ENCODE data around the gene MR1. TPM values are rescaled to one million over a fixed set of nuclear protein-coding genes. Genes with fewer than 3 reads are reported as not detected.

Gene MR1
- total and polyA plus RNA-seq, 4 donors, result 1.8 to 13.7 (median 5.1) TPM

DNA sequence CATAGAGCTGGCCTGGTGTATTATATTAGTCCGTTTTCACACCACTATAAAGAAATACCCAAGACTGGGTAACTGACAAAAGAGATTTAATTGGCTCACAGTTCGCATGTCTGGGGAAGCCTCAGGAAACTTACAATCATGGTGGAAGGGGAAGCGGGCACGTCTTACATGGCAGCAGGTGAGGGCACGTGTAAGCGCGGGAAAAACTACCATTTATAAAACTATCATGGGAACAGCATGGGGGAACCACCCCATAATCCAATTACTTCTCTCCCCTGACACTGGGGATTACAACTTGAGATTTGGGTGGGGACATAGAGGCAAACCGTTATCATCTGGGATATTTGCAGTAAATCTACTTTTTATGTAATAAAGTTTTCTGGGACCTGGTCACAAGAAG lies 61.5 kb downstream of the MR1 start:
- no peaks in the 10 kb centered on the region for H3K9me3 ChIP-seq (ENCODE audit: control insufficient read depth, insufficient read depth, low read length)
- peak overlapping the region; percentile 83 for H3K27ac ChIP-seq (ENCODE audit: low read depth, low read length)
- H3K27me3 ChIP-seq (ENCODE audit: control insufficient read depth, insufficient read depth, low read length), result no peaks in the 10 kb centered on the region
- no CpG with 5 or more reads among the region's 8 CpGs for WGBS (ENCODE audit: insufficient coverage)
- no peak for DNase-seq (ENCODE audit: low read depth in 4 of 6, low spot score in 6 of 6)
- peaks cover 37% of the 10 kb centered on the region for H3K4me1 ChIP-seq (ENCODE audit: control insufficient read depth, insufficient read depth, low read length)
- no peak overlapping the region for H3K4me3 ChIP-seq (ENCODE audit: low read depth, low read length)
- H3K36me3 ChIP-seq (ENCODE audit: control insufficient read depth, insufficient read depth, low read length), result no peaks in the 10 kb centered on the region

DNA sequence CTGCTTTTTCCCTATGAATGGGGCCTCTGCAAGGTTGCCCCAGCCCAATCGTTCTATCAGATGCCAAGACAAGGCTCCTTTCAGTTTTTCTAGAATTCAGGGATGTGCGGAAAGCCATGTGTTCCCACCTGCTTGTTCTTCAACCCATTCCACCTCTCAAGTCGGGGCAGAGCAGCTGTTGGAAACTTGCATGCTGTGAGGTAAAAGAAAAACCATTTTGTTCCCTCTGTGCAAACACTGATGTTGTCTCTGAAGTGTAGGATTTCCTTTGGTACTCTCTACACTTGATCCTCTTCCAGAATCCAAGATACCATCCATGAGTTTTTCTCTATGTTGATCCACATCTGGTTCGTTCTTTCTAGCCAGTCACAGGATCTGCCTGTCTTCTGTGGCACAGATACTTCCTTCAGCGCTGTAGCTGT lies 62.0 kb downstream of the MR1 start:
- WGBS (ENCODE audit: insufficient coverage), result 26% methylated on average over 3 of the region's 5 CpGs
- H3K4me3 ChIP-seq (ENCODE audit: low read depth, low read length), result no peak overlapping the region
- H3K4me1 ChIP-seq (ENCODE audit: control insufficient read depth, insufficient read depth, low read length), result peaks cover 36% of the 10 kb centered on the region
- no peaks in the 10 kb centered on the region for H3K27me3 ChIP-seq (ENCODE audit: control insufficient read depth, insufficient read depth, low read length)
- no peaks in the 10 kb centered on the region for H3K9me3 ChIP-seq (ENCODE audit: control insufficient read depth, insufficient read depth, low read length)
- H3K27ac ChIP-seq (ENCODE audit: low read depth, low read length), result peak overlapping the region; percentile 83
- no peaks in the 10 kb centered on the region for H3K36me3 ChIP-seq (ENCODE audit: control insufficient read depth, insufficient read depth, low read length)
- DNase-seq (ENCODE audit: low read depth in 4 of 6, low spot score in 6 of 6), result no peak

DNA sequence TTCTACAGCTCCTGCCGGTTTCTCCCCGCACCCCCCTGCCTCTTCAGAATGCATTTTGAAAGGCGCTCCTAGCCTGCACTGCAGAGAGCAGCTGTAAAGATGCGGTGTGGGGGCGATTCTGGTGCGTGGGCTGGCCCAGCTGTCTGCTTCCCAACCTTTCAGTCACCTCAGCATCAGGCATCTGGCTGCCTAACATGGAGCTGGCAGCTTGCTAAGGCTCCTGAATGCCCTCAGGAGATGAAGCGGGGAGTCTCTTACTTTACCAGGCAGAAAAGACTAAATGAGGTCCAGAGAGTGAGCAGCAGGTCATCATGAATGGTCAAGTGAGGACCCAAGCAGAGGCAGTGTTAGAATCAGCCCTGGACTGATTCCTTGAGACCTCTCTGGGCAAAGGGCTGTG lies 63.5 kb downstream of the MR1 start:
- Histone ChIP-seq H3K4me1 (ENCODE audit: control insufficient read depth, insufficient read depth, low read length) (peaks cover 43% of the 10 kb centered on the region), H3K4me3 (ENCODE audit: low read depth, low read length) (no peak overlapping the region), H3K36me3 (ENCODE audit: control insufficient read depth, insufficient read depth, low read length) (no peaks in the 10 kb centered on the region), H3K27ac (ENCODE audit: low read depth, low read length) (no peak overlapping the region), H3K9me3 (ENCODE audit: control insufficient read depth, insufficient read depth, low read length) (no peaks in the 10 kb centered on the region), H3K27me3 (ENCODE audit: control insufficient read depth, insufficient read depth, low read length) (no peaks in the 10 kb centered on the region)
- DNase-seq (ENCODE audit: low read depth in 4 of 6, low spot score in 6 of 6), result peak in 1 of 6 donors; percentile 44
- WGBS (ENCODE audit: insufficient coverage), result 37% methylated on average over 4 of the region's 7 CpGs

DNA sequence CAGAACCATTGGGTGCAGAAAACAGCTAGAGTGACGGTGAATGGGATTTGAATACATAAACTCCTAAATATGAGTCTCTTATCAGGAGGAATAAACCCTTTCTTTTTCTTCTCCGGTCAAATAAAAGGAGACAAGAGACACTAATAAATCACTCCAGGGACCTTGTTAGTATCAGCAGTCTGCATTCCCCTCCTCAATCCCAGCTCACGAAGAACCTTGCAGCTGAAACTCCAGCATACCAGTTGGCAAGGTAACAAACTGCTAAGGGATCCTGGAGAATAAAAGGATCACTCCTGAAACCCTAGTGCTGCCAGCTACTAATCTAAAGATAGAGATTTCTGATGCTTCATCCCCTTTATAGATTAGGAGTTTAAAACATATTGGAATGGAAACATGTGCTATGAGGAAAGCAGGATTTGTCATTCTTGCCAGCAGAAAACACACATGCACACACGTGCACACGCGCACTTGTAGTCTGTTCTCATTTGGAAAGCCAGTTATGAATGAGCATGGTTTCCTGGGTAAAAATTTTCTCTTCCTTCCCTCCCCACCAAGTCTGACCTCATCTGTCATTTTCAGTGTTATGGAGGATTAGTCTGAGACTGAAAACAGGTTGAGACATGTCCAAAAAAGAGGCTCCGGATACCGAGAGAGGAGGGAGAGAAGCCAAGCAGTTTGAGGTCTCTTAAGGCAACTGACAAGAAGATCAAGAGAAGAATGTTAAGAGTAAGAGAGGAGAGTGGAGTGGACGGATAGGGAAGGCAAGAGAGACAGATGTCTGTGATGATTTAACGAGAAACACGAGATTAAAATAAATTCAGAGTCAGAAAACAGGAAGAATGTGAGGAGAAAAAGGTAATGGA lies 65.6 kb downstream of the MR1 start:
- peak in 2 of 6 donors; percentile 62 to 80 for DNase-seq (ENCODE audit: low read depth in 4 of 6, low spot score in 6 of 6)
- peaks cover 38% of the 10 kb centered on the region for H3K4me1 ChIP-seq (ENCODE audit: control insufficient read depth, insufficient read depth, low read length)
- no peaks in the 10 kb centered on the region for H3K36me3 ChIP-seq (ENCODE audit: control insufficient read depth, insufficient read depth, low read length)
- 32% methylated on average over 5 of the region's 11 CpGs for WGBS (ENCODE audit: insufficient coverage)
- no peak overlapping the region for H3K27ac ChIP-seq (ENCODE audit: low read depth, low read length)
- H3K9me3 ChIP-seq (ENCODE audit: control insufficient read depth, insufficient read depth, low read length), result no peaks in the 10 kb centered on the region
- no peak overlapping the region for H3K4me3 ChIP-seq (ENCODE audit: low read depth, low read length)
- H3K27me3 ChIP-seq (ENCODE audit: control insufficient read depth, insufficient read depth, low read length), result no peaks in the 10 kb centered on the region

DNA sequence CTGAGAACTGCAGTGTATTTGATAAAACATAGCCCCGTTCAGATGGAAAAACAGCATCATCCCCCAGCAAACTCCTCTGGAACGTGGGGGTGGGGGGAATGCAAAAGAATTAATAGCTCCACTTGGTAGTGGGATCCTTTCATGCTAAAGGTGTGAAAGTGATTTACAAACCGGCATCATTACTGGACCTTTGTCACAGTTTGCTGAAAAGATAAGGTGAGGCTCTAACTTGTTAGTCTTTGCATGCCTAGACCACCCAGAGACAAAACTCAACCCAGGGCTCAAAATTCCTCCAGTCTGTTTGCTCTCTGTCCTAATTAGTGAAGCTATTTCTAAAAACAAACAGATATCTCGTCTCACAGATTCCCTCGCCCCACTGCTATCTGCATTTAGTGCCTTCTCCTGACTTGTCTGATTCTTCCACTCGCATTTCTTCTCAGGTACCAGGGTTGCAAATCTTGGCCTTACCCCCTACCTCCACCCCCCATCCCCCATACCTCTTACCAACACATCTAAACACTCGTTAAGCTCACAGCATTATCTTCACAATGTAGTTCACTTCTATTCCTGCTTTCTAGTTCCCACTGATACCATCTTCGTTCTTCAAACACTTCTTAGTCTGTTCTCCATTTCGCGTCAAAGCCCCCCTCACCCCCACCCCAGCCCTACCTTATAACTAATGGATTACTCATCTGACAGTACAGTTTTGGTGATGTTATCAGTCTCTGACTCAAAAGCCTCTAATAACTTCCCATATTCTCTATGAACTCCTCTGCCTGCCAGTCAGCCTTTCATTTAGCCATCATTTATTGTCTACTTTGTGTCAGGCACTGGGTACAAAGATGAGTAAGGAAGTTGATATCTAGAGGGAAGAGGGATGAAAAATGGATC lies 66.5 kb downstream of the MR1 start:
- no peaks in the 10 kb centered on the region for H3K36me3 ChIP-seq (ENCODE audit: control insufficient read depth, insufficient read depth, low read length)
- H3K27ac ChIP-seq (ENCODE audit: low read depth, low read length), result no peak overlapping the region
- 61% methylated on average over 6 of the region's 10 CpGs for WGBS (ENCODE audit: insufficient coverage)
- peaks cover 36% of the 10 kb centered on the region for H3K4me1 ChIP-seq (ENCODE audit: control insufficient read depth, insufficient read depth, low read length)
- no peaks in the 10 kb centered on the region for H3K27me3 ChIP-seq (ENCODE audit: control insufficient read depth, insufficient read depth, low read length)
- H3K4me3 ChIP-seq (ENCODE audit: low read depth, low read length), result no peak overlapping the region
- DNase-seq (ENCODE audit: low read depth in 4 of 6, low spot score in 6 of 6), result no peak
- no peaks in the 10 kb centered on the region for H3K9me3 ChIP-seq (ENCODE audit: control insufficient read depth, insufficient read depth, low read length)

DNA sequence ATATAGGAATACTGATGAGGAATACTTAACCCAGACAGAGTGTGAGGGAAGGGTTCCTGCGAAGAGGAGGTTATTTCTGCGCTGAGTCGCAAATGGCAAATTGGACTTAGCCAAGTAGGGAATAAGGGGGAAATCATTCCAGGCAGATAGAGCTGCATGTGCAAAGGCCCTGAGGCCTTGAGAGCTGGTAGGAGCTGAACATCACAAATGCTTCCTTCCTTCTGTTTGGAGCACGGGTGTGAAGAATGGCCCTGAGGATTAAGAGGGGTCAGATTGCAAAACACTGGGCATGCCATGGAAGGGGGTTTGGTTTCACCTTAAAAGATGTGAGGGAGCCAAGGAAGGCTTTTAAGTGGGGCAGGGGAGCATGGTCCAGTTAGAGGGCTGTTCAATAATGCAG lies 67.2 kb downstream of the MR1 start:
- Histone ChIP-seq H3K4me3 (ENCODE audit: low read depth, low read length) (no peak overlapping the region), H3K9me3 (ENCODE audit: control insufficient read depth, insufficient read depth, low read length) (no peaks in the 10 kb centered on the region), H3K36me3 (ENCODE audit: control insufficient read depth, insufficient read depth, low read length) (no peaks in the 10 kb centered on the region), H3K27me3 (ENCODE audit: control insufficient read depth, insufficient read depth, low read length) (no peaks in the 10 kb centered on the region), H3K27ac (ENCODE audit: low read depth, low read length) (no peak overlapping the region), H3K4me1 (ENCODE audit: control insufficient read depth, insufficient read depth, low read length) (peaks cover 33% of the 10 kb centered on the region)
- DNase-seq (ENCODE audit: low read depth in 4 of 6, low spot score in 6 of 6), result no peak
- WGBS (ENCODE audit: insufficient coverage), result 93% methylated on average over 3 of the region's 4 CpGs

DNA sequence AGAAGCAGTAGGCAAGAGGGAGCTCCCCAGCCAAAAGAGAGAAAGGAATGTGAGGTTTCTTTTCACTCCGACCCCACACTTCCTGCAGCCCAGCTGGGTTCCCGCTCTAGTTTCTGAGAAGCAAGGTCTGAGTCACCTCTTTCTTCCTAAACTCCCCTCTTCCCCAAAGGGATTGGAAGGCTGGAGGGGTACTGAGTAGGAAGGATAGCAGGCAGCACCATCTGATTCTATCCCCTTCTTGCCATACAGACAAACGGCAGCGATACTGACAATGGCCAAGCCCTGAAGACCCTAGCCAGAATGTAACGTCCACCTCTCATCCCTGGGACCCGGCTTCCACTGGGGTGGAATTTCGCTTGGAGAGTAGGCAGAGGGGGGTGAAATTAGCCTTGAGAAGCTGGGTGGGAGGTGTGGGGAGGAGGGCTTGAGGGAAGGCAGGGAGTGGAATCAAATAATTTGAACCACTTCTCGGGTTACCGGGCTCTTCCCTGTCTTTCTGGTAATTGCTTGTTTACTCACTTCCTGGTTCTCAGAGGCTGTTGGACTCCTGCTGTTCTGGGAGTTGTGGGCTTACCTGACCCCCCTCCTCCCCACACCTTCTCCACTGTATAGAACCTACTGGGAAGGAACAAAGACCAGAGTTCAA lies 67.9 kb downstream of the MR1 start:
- 52% methylated on average over 3 of the region's 9 CpGs for WGBS (ENCODE audit: insufficient coverage)
- no peaks in the 10 kb centered on the region for H3K27me3 ChIP-seq (ENCODE audit: control insufficient read depth, insufficient read depth, low read length)
- no peak overlapping the region for H3K27ac ChIP-seq (ENCODE audit: low read depth, low read length)
- peaks cover 33% of the 10 kb centered on the region for H3K4me1 ChIP-seq (ENCODE audit: control insufficient read depth, insufficient read depth, low read length)
- DNase-seq (ENCODE audit: low read depth in 4 of 6, low spot score in 6 of 6), result no peak
- H3K36me3 ChIP-seq (ENCODE audit: control insufficient read depth, insufficient read depth, low read length), result no peaks in the 10 kb centered on the region
- no peaks in the 10 kb centered on the region for H3K9me3 ChIP-seq (ENCODE audit: control insufficient read depth, insufficient read depth, low read length)
- no peak overlapping the region for H3K4me3 ChIP-seq (ENCODE audit: low read depth, low read length)

DNA sequence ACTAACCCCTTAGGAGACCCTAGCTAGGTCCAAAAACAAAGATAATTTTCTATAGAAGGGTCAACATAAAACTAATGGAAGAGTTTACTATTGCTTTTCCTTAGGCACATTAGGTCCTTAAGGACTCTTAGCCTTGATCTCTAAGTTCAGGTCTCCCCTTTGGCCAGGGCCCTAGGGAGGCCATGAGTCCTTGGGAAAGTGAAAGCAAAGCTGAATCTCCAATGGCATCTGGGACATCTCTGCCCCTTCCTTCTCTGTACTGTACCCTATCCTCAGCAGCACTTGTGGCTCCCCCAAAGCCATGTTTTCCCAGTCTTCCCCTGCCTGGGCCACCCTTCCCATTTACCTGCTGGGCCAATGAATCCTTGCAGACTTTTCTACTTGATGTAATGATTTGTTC lies 69.1 kb downstream of the MR1 start:
- no peak for DNase-seq (ENCODE audit: low read depth in 4 of 6, low spot score in 6 of 6)
- H3K4me3 ChIP-seq (ENCODE audit: low read depth, low read length), result no peak overlapping the region
- no peaks in the 10 kb centered on the region for H3K9me3 ChIP-seq (ENCODE audit: control insufficient read depth, insufficient read depth, low read length)
- H3K27ac ChIP-seq (ENCODE audit: low read depth, low read length), result no peak overlapping the region
- no peaks in the 10 kb centered on the region for H3K36me3 ChIP-seq (ENCODE audit: control insufficient read depth, insufficient read depth, low read length)
- peaks cover 26% of the 10 kb centered on the region for H3K4me1 ChIP-seq (ENCODE audit: control insufficient read depth, insufficient read depth, low read length)
- no peaks in the 10 kb centered on the region for H3K27me3 ChIP-seq (ENCODE audit: control insufficient read depth, insufficient read depth, low read length)

DNA sequence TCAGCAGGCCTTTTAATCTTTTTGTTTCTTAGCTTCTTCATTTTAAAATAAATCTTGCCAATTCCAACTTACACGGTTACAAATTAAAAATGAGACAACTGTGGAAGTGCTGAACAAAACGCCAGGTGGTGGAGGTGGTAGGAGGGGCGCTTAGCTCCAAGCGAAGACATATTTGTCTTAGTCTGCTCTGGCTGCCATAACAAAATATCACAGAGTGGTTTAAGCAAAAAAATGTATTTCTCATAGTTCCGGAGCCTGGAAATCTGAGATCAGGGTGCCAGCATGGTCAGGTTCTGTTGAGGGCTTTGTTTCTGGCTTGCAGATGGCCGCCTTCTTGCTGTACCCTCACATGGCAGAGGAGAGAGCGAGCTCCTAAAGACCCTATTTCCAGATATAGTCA lies 69.6 kb downstream of the MR1 start:
- H3K36me3 ChIP-seq (ENCODE audit: control insufficient read depth, insufficient read depth, low read length), result no peaks in the 10 kb centered on the region
- no peaks in the 10 kb centered on the region for H3K27me3 ChIP-seq (ENCODE audit: control insufficient read depth, insufficient read depth, low read length)
- DNase-seq (ENCODE audit: low read depth in 4 of 6, low spot score in 6 of 6), result peak in 1 of 6 donors; percentile 58
- WGBS (ENCODE audit: insufficient coverage), result 100% methylated on average over 1 of the region's 7 CpGs
- H3K4me1 ChIP-seq (ENCODE audit: control insufficient read depth, insufficient read depth, low read length), result peaks cover 26% of the 10 kb centered on the region
- H3K27ac ChIP-seq (ENCODE audit: low read depth, low read length), result no peak overlapping the region
- no peak overlapping the region for H3K4me3 ChIP-seq (ENCODE audit: low read depth, low read length)
- no peaks in the 10 kb centered on the region for H3K9me3 ChIP-seq (ENCODE audit: control insufficient read depth, insufficient read depth, low read length)

All from spinal cord (tissue), 10 donors.